ENCODE data around the gene MYO6.
"Not testable (repeated sequence)": the region's sequence is repeated elsewhere in the genome, so short reads cannot be mapped to it uniquely, and the experiment has no call there.

Gene MYO6

DNA sequence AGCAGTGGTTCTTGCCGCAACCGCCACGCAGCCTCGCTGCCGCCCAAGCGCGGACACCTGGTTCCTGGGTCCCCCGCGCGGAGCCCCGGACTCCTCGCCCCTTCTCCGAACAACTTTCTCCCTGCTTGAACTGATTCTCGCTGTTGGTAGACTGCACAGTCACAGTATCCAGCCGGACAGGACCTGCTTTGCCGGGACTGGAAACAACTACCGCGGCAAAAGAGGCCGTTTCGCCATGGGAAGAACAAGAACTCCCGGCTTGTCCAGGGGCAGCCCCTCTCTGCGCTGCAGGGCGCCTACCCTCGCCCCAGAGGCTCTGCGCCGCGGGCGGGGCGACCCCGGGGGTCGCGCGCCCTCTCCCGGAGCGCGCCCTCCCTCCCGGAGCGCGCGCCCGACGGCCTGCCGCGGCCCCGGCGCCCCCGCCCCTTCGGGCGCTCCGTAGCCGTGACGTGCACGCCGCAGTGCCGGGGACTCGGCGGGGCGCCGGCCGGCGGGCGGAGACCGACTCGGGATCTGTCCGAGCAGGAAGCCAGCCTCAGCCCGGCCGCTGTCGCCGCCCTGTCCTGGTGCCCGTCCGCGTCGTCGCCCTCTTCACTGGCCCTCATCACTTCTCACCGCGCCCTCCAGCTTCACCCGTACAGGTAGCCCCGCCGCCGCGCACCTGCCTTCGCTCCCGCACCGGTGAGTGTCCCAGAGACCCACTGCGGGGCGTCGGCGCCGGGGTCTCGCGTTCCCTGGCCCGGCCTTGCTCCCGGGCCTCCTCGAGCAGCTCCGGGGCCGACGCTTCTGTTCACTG, at the start of gene MYO6:
MYO6 (plus strand) TSS at position 497 of the 796 bp plus-strand sequence. CDS start 68,309 bp downstream, outside the sequence.
- no peak for DNase-seq (ENCODE audit: low read depth in 2 of 2, low spot score in 1 of 2)

DNA sequence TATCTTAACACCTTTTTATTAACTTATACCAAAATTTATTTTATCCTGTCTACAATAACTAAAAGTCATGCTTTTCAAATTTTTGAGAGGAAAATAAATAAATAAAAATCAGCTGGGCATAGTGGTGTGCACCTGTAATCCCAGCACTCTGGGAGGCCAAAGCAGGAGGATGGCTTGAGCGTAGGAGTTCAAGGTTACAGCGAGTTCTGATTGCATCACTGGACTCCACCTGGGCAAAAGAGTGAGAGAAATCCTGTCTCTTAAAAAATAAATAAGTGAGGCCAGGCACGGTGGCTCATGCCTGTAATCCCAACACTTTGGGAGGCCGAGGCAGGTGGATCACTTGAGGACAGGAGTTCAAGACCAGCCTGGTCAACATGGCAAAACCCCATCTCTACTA, 40.7 kb upstream of the MYO6 start:
- DNase-seq (ENCODE audit: low read depth in 2 of 2, low spot score in 1 of 2): not testable (repeated sequence)

DNA sequence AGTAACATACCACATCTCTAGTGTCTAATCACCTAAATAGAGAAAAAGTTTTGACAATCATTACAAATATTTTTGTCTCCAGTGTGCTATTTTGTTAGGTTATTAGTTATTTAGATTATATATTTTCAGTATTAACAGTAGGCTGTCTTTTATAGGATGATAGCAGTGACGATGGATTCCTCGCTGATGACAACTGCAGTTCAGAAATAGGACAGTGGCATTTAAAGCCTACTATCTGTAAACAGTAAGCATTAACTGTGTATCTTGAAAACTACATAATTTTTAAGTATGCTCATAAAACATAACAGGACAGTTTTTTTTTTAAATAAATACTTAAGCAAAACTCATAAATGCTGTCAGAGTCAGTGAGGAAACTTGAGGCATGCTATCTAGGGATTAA, 37.9 kb upstream of the MYO6 start:
- DNase-seq (ENCODE audit: low read depth in 2 of 2, low spot score in 1 of 2): no peak

DNA sequence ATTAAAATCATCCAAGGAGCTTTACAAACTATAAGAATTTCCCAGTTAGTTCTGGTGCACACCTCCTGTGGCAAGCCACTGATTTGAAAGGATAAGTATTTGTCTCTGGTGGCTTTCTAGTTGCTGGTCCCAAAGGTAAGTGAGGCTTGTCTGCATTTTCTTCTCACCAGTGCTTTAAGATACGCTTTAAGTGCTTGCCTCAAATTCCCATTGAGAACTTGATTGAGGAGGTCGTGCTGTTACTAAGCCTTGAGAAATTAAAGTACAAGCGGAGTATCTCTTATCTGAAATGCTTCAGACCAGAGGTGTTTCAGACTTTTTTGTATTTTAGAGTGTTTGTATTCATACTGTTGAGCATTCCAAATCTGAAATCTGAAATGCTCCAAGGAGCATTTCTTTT, 29.9 kb upstream of the MYO6 start:
- no peak for DNase-seq (ENCODE audit: low read depth in 2 of 2, low spot score in 1 of 2)

DNA sequence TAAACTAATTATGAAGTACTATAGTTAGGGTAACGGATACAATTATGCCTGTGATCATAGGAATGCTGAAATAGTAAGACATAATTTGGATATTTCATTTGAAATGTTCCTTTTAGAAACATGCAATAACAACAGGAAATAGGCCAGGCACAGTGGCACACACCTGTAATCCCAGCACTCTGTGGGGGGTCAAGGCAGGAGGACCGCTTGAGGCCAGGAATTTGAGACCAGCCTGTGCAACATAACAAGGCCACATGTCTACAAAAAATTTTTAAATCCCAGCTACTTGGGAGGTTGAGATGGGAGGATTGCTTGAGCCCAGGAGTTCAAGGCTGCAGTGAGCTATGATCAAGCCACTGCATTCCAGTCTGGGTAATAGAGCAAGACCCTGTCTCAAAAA, 25.7 kb upstream of the MYO6 start:
- no peak for DNase-seq (ENCODE audit: low read depth in 2 of 2, low spot score in 1 of 2)

DNA sequence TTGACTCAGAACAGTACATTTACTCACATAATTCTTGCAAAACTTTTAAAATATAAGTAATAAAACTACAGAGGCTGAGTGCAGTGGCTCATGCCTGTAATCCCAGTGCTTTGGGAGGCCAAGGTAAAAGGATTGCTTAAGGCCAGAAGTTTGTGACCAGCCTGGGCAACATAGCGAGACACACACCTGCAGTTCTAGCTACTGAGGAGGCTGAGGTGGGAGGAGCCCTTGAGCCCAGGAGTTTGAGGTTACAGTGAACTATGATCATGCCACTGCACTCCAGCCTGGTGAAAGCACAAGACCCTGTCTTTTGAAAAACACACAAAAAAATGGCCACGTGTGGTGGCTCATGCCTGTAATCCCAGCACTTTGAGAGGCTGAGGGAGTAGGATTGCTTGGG, 21.8 kb upstream of the MYO6 start:
- DNase-seq (ENCODE audit: low read depth in 2 of 2, low spot score in 1 of 2): no peak

DNA sequence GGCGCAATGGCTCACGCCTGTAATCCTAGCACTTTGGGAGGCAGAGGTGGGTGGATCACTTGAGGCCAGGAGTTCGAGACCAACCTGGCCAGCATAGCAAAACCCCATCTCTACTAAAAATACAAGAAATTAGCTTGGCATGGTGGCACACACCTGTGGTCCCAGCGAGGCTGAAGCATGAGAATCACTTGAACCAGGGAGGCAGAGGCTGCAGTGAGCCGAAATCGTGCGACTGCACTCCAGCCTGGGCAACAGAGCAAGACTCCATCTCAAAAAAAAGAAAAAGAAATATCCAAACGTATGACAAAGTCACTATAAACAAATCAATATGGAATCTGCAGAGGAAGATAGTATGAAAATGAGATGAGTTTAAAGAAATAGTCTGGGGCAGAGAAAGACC, 18.0 kb upstream of the MYO6 start:
- DNase-seq (ENCODE audit: low read depth in 2 of 2, low spot score in 1 of 2): not testable (repeated sequence)

DNA sequence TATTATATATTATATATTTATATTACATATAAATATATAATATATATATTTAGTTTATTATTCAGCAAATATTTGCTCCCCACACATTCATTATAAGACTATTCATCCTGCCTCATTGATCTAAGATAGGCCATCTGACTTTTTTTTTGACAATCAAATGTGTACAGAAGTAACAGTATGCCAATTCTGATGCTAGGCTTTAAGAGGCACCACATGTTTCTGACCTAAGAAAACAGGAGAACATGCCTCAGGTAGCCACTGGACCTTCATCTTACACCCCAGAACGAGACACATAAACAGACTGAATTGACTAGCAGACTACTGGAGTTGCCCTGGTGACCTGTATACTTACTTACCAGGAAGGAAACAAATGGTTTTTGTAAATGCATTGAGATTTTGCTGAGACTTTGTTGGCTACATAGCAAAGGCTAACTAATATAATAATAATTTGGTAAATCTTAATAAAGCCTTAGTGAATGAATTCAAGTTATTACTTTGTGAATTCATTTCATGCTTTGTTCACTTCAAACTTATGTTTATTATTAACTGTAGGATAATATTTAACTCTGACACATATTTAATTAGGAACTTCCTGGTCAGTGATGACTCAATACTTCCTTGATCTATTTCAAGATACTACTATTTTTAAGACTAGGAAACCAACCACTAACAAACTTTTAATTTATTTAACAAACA, 13.4 kb upstream of the MYO6 start:
- no peak for DNase-seq (ENCODE audit: low read depth in 2 of 2, low spot score in 1 of 2)

DNA sequence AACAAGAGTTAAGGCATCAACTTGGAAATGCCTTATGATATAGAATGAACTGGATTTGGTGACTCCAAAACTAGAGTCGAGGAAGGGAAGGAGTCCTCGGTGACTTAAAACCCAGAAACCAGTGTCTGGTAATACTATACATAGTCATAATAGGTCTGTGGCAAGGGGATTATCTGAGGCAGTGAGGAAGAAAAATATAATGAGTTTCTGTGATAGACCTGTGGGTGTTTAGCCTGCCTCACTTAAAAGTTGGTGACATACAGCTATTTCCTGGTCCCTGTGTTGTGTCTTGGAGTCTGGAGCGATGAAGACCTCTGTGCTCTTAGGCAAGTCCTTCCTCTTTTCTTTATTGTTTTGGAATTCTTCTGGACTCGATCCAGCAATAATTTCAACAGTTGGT, 5.1 kb upstream of the MYO6 start:
- DNase-seq (ENCODE audit: low read depth in 2 of 2, low spot score in 1 of 2): no peak

DNA sequence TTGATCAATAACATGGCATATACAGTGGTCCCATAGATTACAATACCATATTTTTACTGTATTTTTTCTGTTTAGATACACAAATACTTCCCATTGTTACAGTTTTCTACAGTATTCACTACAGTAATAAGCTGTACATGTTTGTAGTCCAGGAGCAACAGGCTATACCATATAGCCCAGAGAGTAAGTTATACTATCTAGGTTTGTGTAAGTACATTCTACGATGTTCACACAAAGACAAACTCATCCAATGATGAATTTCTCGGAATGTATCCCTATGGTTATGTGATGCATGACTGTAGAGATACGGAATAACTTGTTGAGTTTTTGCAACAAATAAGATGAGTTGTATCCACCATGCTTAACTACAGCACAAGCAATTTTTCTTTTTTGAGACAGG, 3.6 kb upstream of the MYO6 start:
- no peak for DNase-seq (ENCODE audit: low read depth in 2 of 2, low spot score in 1 of 2)

DNA sequence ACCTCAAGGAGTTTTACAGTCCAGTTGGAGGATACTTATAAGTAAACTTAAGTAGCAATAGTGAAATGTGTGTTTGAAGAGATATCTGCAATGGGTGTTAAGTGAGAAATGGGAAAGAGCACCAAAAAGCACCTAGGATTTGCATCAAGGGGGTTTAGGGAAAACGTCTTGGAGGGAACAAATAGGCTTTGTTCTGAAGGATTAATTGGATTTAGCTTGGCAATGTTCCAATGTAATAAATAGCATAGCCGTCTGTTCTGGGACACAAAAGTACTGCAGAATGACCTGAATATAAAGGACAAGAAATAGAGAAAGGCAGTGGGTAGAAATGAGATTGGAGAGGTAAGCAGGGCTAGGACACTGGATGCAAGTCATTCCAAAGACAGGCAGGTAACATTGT, 2.8 kb upstream of the MYO6 start:
- DNase-seq (ENCODE audit: low read depth in 2 of 2, low spot score in 1 of 2): no peak

DNA sequence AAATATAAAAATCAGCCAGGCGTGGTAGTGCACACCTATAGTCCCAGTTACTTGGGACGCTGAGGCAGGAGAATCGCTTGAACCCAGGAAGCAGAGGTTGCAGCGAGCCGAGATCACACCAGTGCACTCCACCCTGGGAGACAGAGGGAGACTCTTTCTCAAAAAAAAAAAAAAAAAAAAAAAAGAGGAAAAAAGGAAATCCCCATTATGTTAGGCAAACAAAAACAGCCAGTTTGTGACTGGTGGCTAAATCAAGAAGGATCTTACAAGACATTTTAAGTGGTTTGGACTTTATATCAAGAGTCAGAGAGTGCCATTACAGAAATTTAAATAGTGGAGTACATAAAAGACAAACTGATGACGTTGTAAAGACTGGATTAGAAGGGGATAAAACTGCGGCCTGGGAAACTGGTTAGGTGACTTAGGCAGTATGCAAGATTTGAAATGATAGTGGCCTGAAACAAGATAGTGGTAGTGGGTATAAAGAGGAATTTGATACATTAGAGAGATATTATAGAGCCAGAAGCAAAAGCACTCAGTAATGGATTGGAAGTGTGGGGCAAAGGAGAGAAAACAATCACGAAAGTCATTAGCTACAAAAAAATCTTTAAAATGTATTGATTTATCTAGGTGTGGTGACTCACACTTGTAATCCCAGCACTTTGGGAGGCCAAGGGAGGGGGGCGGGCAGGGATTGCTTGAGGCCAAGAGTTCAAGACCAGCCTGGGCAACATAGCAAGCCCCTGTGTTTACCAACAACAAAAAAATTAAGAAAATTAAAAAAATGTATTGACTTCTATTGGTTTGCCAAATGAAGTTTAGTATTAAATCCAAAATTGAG, 1.7 kb upstream of the MYO6 start:
- no peak for DNase-seq (ENCODE audit: low read depth in 2 of 2, low spot score in 1 of 2)

DNA sequence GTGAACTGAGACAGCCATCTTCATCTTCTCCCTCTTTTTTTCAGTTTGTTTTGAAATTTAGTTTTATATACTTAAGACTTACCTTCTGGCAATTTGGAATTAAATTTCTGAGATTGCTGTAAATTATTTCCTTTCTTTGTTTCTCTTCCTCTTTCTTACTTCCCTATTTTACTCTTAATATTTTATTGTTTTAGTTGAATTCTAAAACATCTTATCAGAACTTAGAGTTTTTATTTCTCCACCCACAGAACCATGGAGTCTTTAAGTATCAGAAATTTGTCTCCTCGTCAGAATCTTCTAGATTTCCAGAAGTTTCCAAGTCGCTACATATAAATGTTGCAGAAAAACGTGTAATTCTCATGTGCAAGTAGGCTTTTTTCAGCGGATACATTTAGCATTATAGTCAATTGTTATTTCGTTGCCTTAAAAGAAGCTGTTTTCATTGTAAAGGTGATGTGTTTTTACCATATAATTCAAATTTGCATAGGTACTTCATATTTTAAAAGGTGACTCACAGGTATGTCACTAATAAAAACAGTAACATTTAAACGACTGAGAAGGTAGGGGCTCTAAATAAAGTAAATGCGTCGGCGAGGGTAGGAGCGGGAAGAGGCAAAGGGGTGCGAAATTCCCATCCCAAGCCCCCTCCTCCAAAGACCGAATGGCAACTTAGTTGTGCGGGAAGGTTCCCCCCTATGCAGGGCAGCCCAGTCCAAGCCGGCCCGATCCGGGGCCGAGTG, 866 bp upstream of the MYO6 start:
- no peak for DNase-seq (ENCODE audit: low read depth in 2 of 2, low spot score in 1 of 2)

DNA sequence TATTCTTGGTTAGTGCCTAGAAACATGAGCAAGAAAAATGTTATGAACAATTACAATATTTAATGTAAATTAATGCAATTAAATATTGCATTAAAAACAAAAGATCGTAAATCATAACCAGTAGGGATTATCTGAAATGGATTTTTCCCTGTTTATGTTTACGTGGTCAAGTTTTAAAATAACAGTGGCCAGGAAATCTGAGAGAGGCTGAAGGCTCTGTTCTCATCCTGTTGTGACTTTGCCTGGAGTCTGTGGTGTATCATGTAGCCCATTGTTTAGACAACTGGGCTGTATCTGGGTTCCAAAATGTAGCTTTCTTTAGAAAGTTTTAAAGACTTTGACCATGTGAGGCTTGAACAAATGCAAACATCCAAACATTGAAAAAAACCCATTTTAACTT, 2.4 kb downstream of the MYO6 start:
- DNase-seq (ENCODE audit: low read depth in 2 of 2, low spot score in 1 of 2): no peak

DNA sequence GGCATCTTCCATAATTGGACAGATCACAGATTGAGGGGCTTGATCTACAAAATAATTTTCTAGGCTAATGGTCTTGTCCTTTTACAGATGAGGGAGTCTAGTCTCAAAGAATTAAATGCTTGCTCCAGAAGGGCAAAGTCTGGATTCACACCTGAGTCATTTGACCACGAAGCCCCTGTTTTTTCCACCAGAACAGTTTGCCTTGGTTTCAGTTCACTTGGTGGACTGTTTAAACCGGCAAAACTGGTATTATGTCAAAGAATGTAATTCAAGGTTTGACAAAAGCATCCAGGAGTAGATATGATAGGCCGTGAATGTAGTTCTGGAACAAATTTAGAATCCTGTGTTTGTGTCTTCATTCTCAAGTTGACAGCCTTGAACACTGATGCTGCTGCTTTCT, 3.3 kb downstream of the MYO6 start:
- no peak for DNase-seq (ENCODE audit: low read depth in 2 of 2, low spot score in 1 of 2)

DNA sequence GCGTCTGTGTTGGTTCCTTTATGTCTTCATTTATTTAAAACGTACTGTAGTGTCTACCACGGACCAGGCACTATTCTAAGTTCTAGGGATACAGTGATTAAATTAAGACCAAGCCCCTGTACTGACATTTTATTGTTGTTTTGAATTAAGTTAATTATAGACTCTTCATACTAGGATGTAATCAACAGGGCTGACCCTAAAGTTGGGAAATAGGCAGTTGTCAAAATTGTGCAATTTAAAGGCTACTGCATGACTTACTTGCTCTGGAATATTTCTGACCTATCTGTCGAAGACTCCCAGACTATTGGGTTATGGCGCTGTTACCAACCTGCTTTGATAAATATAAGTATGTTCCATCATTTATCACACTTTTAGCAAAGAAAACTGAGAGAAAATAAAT, 6.7 kb downstream of the MYO6 start:
- DNase-seq (ENCODE audit: low read depth in 2 of 2, low spot score in 1 of 2): no peak

DNA sequence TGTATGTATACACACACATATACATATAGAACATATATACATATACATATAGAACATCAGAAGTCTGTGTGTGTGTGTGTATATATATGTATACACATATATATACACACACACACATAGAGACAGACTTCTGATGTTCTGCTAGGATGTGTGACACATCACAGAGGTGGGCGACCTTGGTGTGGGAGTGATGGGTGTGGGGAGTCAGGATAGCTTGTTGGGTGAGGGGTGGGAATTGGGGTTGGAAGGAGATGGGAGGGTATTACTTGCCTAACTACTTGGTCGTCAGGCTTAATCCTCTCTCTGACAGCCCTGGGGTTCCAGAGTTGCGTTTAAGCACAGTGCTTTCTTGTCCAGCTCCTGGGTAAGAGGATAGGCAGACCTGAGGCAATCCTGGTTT, 8.3 kb downstream of the MYO6 start:
- DNase-seq (ENCODE audit: low read depth in 2 of 2, low spot score in 1 of 2): no peak

DNA sequence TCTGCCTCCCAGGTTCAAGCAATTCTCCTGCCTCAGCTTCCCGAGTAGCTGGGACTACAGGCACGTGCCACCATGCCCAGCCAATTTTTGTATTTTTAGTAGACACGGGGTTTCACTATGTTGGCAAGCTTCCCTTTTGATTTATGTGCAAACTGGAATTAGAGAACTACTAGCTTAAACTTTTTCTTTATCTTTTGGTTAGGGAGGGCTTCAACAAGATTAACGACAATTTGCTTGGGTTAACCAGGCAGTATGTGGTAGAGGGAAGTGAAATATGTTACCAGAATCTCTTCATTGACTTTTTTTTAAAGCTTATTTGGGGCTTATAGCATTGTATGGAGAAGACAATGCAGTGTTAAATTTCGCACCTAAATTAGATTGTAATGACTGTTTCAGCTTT, 9.0 kb downstream of the MYO6 start:
- no peak for DNase-seq (ENCODE audit: low read depth in 2 of 2, low spot score in 1 of 2)

DNA sequence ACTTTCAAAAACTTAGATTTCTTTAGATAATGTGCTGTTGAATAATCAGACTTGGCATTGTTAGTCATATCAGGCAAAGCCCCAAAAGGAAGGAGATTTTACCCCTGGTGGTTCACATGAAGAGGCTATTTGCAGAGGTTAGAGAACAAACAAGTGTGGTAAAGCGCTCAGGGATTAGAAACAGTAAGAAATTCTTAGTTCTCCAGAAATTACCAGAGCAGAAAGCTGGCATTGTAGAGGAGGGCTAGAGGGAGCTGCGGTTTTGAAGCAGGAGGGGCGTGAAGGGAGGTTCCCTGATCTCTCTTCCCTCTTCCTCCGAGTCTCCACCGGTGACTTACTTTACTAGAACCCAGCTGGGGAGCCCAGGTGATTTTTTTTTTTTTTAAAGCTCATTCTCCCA, 10.2 kb downstream of the MYO6 start:
- DNase-seq (ENCODE audit: low read depth in 2 of 2, low spot score in 1 of 2): no peak

DNA sequence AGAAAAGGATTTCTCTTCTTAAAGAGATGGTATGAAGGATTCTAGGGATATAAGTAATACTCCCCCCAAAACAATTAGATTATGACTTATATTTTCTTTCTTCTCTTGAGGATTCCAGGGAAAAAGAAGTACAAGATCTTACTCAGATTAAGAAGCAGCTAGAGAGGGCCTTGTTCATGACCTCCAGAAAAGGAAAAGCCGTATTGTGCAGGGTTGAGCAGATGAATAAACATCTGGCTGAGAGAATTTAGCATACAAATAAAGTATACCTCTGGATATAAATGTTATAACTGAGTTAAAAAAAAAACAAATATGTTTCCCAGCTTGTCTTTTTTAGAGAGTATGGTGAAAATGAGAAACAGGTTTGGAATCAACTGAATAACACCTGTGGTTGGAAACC, 11.3 kb downstream of the MYO6 start:
- no peak for DNase-seq (ENCODE audit: low read depth in 2 of 2, low spot score in 1 of 2)

DNA sequence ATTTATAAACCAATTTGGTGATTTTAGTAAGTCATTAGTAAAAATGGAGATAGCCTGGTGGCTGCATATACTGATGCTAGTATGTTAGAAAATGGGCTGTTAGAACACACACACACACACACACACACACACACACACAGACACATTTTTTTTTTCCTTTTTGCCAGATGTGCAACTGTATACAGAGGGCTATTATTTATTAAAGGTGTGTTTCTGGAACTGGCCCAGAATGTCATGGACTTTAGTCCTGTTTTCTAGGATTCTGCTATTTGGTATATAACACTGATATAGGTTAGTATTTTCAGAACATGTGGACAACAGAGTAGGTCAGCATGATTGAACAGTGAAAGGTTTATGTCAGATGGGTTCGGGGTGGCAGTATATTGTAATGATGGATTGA, 12.4 kb downstream of the MYO6 start:
- DNase-seq (ENCODE audit: low read depth in 2 of 2, low spot score in 1 of 2): no peak

All from stimulated activated CD8-positive, alpha-beta memory T cell treated with anti-CD3 and anti-CD28 coated beads, Interleukin-4, amount 100 ng/mL, for 4 hours (primary cell).